ENCODE data around the gene LIMS2.
A peak's percentile ranks its signal among the peaks of the same experiment; 100 is the strongest.

Gene LIMS2

DNA sequence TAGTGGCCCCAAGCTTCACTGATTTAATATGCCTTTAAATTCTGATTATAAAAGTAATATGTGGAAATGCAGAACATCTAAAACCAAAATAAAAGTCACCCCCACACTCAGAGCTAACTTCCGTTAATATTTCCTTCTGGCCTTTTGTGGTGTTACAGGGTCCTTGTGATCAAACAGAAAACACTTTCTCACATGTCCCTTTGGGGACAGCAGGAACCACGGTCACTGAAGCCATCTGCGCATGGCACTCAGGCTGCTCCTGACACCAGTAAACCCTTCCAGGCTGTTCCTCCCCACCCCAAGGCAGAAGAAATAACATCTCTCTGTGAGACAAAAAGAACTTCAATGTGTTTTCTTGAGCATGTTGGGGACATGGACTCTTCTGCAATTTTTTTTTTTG, 54.5 kb downstream of the LIMS2 start:
- TF ChIP-seq ZFX (IDR thresholded peaks at IDR 0.05): no peak
- TF ChIP-seq, protein P1, sequence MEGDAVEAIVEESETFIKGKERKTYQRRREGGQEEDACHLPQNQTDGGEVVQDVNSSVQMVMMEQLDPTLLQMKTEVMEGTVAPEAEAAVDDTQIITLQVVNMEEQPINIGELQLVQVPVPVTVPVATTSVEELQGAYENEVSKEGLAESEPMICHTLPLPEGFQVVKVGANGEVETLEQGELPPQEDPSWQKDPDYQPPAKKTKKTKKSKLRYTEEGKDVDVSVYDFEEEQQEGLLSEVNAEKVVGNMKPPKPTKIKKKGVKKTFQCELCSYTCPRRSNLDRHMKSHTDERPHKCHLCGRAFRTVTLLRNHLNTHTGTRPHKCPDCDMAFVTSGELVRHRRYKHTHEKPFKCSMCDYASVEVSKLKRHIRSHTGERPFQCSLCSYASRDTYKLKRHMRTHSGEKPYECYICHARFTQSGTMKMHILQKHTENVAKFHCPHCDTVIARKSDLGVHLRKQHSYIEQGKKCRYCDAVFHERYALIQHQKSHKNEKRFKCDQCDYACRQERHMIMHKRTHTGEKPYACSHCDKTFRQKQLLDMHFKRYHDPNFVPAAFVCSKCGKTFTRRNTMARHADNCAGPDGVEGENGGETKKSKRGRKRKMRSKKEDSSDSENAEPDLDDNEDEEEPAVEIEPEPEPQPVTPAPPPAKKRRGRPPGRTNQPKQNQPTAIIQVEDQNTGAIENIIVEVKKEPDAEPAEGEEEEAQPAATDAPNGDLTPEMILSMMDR (conservative IDR thresholded peaks at IDR 0.05): no peak

DNA sequence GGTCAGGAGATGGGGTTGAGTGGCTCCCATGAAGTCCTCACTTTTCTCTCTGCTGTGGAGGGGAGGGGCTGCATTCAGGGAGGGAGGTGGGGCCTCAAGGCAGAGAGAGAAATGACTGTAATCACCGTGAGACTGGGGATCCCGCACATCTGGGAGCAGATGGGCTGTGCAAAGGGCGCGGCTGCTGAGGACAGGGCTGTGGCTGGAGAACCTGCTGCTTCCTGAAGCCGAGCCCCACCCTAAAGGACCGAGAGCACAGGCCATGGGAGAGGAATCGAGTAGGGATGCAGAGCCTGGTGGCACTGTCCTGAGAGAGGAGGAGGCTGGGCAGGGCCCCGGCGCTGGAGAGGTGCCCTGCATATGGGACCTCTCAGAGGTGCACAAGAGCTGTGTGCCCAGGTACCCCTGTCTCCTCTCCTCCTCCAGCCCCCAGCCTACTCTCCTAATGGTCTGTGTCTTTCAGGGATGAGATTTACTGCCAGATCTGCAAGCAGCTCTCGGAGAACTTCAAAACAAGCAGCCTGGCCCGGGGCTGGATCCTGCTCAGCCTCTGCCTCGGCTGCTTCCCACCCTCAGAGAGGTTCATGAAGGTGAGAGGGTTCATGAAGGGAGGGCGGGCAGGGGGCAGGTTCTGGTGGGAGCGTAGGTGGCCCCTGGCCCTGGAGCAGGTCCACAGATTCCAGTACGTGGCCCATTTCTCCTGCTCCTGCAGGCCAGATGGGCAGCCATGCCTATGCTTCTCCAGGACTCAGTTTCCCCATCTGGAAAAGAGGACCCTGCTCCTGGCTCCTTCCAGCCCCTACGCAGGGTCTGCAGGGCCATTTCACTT, 55.2 kb downstream of the LIMS2 start:
- TF ChIP-seq ZFX (IDR thresholded peaks at IDR 0.05): no peak
- TF ChIP-seq, protein P1 (conservative IDR thresholded peaks at IDR 0.05): no peak
- no peak overlapping the region for H3K27ac ChIP-seq

More for the DNA sequence above, 54.5 kb downstream of the LIMS2 start:
- H3K27ac ChIP-seq: no peak overlapping the region

DNA sequence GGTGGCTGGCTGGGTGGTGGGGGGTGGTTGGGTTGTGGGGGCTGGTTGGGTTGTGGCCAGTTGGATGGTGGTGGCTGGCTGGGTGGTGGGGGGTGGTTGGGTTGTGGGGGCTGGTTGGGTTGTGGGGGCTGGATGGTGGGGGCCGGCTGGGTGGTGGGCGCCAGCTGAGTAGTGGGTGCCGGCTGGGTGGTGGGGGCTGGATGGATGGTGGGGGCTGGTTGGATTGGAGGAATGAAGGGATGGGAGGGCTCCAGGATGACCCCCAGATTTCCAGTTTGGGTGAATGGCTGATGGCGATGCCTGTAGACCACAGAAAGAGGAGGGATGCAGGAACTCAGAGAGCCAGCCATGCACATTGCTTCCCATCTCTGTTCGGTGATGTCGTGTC, 56.1 kb downstream of the LIMS2 start:
- TF ChIP-seq, protein P1 (conservative IDR thresholded peaks at IDR 0.05): no peak
- TF ChIP-seq ZFX (IDR thresholded peaks at IDR 0.05): no peak
- H3K27ac ChIP-seq: no peak overlapping the region

DNA sequence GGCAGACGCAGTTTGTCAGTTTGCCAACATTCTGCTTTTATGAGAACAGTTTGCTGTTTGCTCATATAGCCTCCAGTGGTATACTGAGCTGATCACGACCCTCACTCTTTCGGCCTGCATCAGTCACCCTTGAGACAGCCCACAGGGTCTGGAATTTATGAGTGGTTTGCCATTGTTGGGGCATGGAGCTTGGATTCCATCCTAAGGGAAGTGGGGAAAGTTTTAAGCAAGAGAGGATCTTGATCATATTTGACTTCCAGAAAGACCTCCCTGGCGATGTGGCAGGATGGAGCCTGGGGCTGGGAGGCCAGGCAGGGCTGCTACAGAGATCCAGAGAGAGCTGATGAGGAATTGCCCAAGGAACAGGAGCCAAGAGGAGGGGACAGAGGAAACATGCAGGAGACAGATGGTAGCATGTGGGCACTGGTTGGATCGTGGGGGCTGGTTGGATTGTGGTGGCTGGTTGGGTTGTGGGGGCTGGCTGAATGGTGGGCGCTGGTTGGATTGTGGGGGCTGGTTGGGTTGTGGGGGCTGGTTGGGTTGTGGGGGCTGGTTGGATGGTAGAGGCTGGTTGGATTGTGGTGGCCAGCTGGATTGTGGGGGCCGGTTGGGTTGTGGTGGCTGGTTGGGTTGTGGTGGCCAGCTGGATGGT, 56.7 kb downstream of the LIMS2 start:
- TF ChIP-seq, protein P1 (conservative IDR thresholded peaks at IDR 0.05): no peak
- TF ChIP-seq ZFX (IDR thresholded peaks at IDR 0.05): no peak
- H3K27ac ChIP-seq: peak overlapping the region; percentile 34

DNA sequence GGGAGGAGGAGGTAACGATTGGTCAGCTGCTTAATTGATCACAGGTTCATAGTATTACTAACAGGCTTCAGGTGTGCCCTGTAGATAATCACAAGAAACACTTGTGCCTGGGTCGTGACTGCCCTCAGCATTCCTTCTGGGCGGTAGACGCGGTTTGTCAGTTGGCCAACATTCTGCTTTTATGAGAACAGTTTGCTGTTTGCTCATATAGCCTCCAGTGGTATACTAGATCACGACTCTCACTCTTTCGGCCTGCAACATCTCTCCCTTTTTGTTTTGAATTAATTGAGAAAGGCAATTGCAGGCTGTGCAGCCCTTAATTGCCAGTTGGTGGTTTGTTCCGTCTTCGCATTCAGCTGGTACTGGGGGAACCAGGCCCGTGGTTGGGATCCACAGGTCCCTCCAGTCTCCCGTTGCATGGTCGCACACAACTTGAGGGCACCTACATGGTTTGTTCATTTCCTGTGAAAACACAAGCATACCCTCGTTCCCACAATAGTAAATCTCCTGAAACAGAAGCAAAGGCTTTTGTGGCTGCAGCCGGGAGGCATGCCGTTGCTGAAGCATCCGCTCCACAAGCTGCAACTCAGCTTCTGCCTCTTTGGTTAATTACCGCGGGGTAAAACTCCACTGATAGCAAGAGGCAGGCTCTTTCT, 59.7 kb downstream of the LIMS2 start:
- peak overlapping the region; percentile 52 for H3K27ac ChIP-seq

DNA sequence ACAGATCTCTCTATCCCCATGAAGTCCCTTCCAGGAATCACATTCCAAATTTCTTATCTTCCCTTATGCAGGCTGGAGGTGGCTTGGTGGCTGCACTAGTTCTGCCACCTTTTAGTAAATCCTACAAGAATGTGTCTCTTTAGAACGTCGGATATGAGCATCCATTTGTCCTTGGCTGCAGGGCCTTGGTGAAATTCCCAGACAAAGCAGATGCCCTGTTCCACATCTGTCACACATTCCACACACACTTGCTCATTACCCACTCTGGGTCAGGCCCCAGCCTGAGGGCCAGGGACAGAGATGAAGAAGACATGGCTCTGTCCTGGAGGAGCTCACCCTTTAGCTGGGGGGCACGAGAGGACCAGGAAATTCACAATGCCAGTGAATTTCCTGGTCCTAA, 60.6 kb downstream of the LIMS2 start:
- TF ChIP-seq ZFX (IDR thresholded peaks at IDR 0.05): no peak
- TF ChIP-seq, protein P1 (conservative IDR thresholded peaks at IDR 0.05): no peak
- peak overlapping the region; percentile 52 for H3K27ac ChIP-seq

More for the DNA sequence above, 59.7 kb downstream of the LIMS2 start:
- TF ChIP-seq, protein P1 (conservative IDR thresholded peaks at IDR 0.05): no peak
- no peak for TF ChIP-seq ZFX (IDR thresholded peaks at IDR 0.05)

DNA sequence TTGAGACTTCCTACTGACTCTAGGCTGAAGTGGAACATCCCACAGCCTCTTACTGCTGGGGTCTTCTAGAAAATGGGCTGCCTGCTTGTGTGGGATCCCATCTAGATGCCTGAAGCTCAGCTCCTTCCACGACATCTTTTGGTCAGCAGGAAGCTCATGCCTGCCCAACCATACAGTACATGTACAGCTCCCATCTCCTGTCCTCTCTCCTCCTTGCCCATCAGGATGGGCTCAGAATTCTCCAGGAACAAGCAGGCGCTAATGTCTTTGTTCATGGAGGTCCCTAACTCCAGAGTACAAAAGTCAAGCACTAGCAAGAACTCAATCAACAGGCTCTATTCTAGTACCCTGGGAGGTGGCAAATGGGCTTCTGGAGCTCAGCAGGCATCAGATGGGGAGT, 61.1 kb downstream of the LIMS2 start:
- no peak for TF ChIP-seq ZFX (IDR thresholded peaks at IDR 0.05)
- TF ChIP-seq, protein P1 (conservative IDR thresholded peaks at IDR 0.05): no peak
- no peak overlapping the region for H3K27ac ChIP-seq
